AG04449 (cell line): ENCODE measurements around the gene PSMD11.

Source experiments
- CTCF ChIA-PET: fragments of 350-600 bp; formaldehyde crosslinking; extraction: SDS; loops from one replicate; lab custom pipeline; 2021; ENCODE audit warnings: antibody characterized with exemption; lab: Yijun Ruan, JAX
- POLR2A ChIA-PET: fragments of 400-600, 350-600 bp; formaldehyde crosslinking; extraction: SDS; loops from one replicate; lab custom pipeline; 2020; ENCODE audit warnings: antibody characterized with exemption, inconsistent platforms; lab: Yijun Ruan, JAX
- DNase-seq: peaks from one replicate; pipeline ENCODE4 v3.0.0-alpha.2; 2010; ENCODE audit warnings: low read depth, low spot score
- H3K4me3 ChIP-seq: 2 replicates; pipeline ENCODE4 v1.5.1; 2011; ENCODE audit warnings: low read depth, mild to moderate bottlenecking, control low read depth, low read length
- TF ChIP-seq, protein P1 (sequence below): IDR thresholded peaks from one replicate; pipeline ENCODE4 v1.5.1; 2011; ENCODE audit warnings: mild to moderate bottlenecking, moderate library complexity, low read length, control low read depth, inconsistent platforms; ENCODE audit not compliant: insufficient read depth; ENCODE audit errors: missing control alignments

Gene PSMD11

DNA sequence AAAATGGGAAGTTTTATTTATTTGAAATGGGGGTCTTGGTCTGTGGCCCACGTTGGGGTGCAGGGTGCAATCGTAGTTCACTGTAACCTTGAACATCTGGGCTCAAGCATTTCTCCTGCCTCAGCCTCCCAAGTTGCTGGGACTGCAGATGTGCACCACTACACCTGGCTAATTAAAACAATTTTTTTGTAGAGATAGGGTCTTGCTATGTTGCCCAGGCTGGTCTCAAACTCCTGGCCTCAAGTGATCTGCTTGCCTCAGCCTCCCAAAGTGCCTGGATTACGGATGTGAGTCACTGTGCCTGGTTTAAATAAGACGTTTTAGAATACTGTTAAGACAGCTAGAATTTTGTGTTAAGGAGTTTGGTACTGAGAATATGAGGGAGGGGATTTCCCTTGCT is 15.7 kb downstream of the PSMD11 start:
- ChIA-PET CTCF (interaction anchor here (7.3 to 11.1 kb wide), 4 partner anchors 12 to 290 kb away, joined by 117 to 247 read pairs (median 160); partner anchors contain the start of genes CDK5R1 and PSMD11), POLR2A (no interaction called here)
- no peak overlapping the region for H3K4me3 ChIP-seq
- no peak for DNase-seq
- TF ChIP-seq, protein P1, sequence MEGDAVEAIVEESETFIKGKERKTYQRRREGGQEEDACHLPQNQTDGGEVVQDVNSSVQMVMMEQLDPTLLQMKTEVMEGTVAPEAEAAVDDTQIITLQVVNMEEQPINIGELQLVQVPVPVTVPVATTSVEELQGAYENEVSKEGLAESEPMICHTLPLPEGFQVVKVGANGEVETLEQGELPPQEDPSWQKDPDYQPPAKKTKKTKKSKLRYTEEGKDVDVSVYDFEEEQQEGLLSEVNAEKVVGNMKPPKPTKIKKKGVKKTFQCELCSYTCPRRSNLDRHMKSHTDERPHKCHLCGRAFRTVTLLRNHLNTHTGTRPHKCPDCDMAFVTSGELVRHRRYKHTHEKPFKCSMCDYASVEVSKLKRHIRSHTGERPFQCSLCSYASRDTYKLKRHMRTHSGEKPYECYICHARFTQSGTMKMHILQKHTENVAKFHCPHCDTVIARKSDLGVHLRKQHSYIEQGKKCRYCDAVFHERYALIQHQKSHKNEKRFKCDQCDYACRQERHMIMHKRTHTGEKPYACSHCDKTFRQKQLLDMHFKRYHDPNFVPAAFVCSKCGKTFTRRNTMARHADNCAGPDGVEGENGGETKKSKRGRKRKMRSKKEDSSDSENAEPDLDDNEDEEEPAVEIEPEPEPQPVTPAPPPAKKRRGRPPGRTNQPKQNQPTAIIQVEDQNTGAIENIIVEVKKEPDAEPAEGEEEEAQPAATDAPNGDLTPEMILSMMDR, result no peak

DNA sequence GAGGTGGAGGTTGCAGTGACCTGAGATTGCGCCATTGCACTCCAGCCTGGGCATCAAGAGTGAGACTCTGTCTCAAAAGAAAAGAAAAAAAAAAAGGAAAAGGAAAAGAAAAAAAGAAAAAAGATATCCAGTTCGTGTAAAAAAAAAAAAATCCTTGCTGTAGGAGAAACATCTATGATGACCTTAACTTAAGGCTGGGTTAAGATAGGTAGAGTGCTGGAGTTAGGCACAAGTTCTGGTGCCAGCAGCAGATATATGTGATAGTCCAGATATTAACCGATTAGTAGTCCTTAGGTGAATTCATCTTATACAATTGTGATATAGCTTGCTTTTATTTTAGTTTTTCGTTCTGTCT is 17.2 kb downstream of the PSMD11 start:
- TF ChIP-seq, protein P1, result no peak
- no peak for DNase-seq
- CTCF ChIA-PET, result interaction anchor here (0.7 to 11.1 kb wide), 29 partner anchors 11 to 322 kb away, joined by 3 to 247 read pairs (median 7); partner anchors contain the start of genes CDK5R1 and PSMD11
- POLR2A ChIA-PET, result no interaction called here
- H3K4me3 ChIP-seq, result no peak overlapping the region

DNA sequence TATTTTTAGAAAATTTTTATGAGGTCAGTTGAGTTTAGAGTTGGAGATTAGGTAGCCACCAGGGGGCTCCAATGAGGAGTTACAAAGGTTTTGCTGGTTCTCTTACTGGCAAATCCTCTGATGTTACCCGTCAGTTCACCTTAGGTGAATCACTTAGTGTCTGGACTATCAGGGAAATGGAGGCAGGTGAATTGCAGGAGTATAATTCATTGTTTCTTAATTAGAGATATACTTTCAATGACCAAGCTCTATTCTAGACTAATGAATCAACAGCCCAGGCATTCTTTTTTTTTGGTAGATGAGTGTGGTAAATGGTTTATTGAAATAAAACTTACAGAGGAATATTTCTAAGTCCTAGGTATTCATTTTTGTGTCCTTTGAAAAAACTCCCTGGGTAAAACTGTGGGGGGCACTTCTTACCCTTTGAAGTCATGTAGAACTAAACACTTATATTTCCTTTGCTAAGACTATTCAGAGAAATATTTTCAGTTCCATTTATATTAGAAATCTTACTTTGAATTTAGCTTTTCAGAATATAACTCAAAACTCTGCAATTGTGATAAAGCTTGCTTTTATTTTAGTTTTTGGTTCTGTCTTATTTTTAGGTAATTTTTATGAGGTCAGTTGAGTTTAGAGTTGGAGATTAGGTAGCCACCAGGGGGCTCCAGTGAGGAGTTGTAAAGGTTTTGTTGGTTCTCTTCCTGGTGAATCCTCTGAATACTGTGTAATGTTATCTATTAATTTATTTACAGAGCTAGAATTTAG is 17.7 kb downstream of the PSMD11 start:
- TF ChIP-seq, protein P1, result peak; percentile 29
- ChIA-PET CTCF (interaction anchor here (0.6 to 11.1 kb wide), 42 partner anchors 11 to 549 kb away, joined by 3 to 247 read pairs (median 5); partner anchors contain the start of genes CDK5R1 and PSMD11), POLR2A (no interaction called here)
- no peak overlapping the region for H3K4me3 ChIP-seq
- no peak for DNase-seq

DNA sequence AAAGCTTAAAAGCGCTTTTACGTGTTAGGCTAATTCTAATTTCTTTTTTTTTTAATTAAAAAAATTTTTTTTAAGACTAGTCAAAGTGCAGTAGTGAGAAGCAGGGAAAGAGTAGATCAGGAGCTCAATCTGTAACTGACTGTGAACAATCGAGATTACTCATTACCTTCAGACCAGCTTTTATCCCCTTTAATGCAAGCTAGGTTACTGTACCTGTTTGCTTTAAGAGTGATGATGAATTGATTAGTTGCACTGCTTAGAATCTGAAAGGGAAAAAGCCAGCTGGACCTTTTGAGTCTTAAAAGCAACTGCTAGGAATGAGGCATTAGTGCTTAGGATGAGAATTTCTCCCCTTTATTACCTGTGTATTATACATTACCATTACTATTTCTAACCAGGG is 19.0 kb downstream of the PSMD11 start:
- no peak overlapping the region for H3K4me3 ChIP-seq
- no peak for DNase-seq
- TF ChIP-seq, protein P1, result no peak
- POLR2A ChIA-PET, result no interaction called here
- CTCF ChIA-PET, result interaction anchor here (1.0 to 11.1 kb wide), 15 partner anchors 9 to 297 kb away, joined by 3 to 247 read pairs (median 25); partner anchors contain the start of genes CDK5R1 and PSMD11

DNA sequence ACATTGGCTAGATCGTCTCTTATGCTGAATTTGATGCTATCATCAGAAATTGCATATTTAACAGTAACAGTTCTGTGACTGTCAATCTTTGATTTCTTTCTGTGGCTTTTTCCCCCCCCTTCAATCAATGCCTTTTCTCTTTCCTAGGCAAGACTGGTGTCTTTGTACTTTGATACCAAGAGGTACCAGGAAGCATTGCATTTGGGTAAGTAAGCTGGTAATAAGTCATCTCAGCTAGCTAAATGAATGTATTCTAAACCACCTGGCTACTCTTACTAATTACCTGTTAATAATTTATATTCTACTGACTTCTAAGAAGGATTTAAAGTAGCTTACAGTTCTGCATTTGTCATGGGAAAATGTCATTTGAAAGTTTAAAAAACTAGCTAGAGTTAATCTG is 20.1 kb downstream of the PSMD11 start:
- ChIA-PET POLR2A (no interaction called here), CTCF (interaction anchor here (1.2 to 11.1 kb wide), 8 partner anchors 8 to 296 kb away, joined by 3 to 247 read pairs (median 90); partner anchors contain the start of genes CDK5R1 and PSMD11)
- DNase-seq, result no peak
- TF ChIP-seq, protein P1, result no peak
- no peak overlapping the region for H3K4me3 ChIP-seq

DNA sequence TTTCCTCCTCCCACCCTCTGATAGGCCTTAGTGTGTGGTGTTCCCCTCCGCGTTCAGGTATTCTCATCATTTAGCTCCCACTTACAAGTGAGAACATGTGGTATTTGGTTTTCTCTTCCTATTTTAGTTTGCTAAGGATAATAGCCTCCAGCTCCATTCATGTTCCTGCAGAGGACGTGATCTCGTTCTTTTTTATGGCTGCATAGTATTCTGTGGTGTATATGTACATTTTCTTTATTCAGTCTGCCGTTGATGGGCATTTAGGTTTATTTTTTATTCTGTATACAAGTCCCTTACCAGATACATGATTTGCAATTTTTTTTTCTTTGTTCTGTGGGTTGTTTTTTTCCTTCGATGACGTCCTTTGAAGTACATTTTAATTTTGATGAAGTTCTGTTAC is 23.6 kb downstream of the PSMD11 start:
- TF ChIP-seq, protein P1, result no peak
- POLR2A ChIA-PET, result no interaction called here
- CTCF ChIA-PET, result interaction anchor here (0.7 to 9.8 kb wide), 5 partner anchors 7 to 215 kb away, joined by 3 to 160 read pairs (median 5); partner anchors contain the start of gene PSMD11
- DNase-seq, result no peak
- H3K4me3 ChIP-seq, result no peak overlapping the region
